Left ventricle myocardium inferior (tissue), 1 donor: ENCODE data around the gene SNRK. TPM values are rescaled to one million over a fixed set of nuclear protein-coding genes. Genes with fewer than 3 reads are reported as not detected.

Experiments used
- DNase-seq: peaks from one replicate; pipeline ENCODE4 v3.0.0-alpha.2; 2020
- H3K27ac ChIP-seq: fragments of 200-600 bp; replicated peaks from 2 replicates; pipeline ENCODE4 v1.8.0; 2021
- H3K27me3 ChIP-seq: fragments of 200-600 bp; 2 replicates; pipeline ENCODE4 v1.8.0; 2021; ENCODE audit warnings: low read depth
- H3K36me3 ChIP-seq: fragments of 200-600 bp; 2 replicates; pipeline ENCODE4 v1.8.0; 2021
- H3K4me1 ChIP-seq: fragments of 200-600 bp; 2 replicates; pipeline ENCODE4 v1.8.0; 2021
- H3K4me3 ChIP-seq: fragments of 200-600 bp; 2 replicates; pipeline ENCODE4 v1.8.0; 2021; ENCODE audit warnings: mild to moderate bottlenecking, moderate library complexity
- H3K9me3 ChIP-seq: fragments of 200-600 bp; replicated peaks from 2 replicates; pipeline ENCODE4 v1.8.0; 2021
- intact Hi-C: fragments of 100-400 bp; cut with micrococcal nuclease; formaldehyde crosslinking; loops from one replicate; pipeline ENCODE4 v1.11.0; 2022
- total RNA-seq: library from RNA; stranded (reverse); fragmentation: NEBNext Ultra II Directional; extraction: Animal tissue kit (Norgen Biotek cat#: 25700); gene quantifications from one replicate; pipeline ENCODE4 v1.2.1, GENCODE V29; 2021
- TF ChIP-seq, protein P1 (sequence below): fragments of 200-600 bp; IDR thresholded peaks from 2 replicates; pipeline ENCODE4 v1.8.0; 2021; ENCODE audit warnings: antibody characterized with exemption, mild to moderate bottlenecking, borderline replicate concordance
- donor health status: DM: no; HTN: yes; CAD: no; lungs with severe emphysema.

Gene SNRK
- total RNA-seq, 1 donor from 2014 or later = 23.1 TPM

DNA sequence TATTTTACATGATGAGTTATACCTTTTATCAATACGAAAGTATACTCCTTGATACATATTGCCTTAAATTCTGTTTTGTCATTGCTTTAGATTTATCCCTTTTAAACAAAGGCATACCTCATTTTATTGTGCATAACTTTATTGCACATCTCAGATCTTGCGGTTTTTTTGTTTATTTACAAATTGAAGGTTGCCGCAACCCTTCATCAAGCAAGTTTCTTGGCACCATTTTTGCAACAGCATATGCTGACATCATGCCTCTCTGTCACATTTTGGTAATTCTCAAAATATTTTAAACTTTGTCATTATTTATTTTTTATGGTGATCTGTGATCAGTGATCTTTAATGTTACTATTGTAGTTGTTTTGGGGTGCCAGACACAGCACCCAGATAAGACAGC, 20.9 kb downstream of the SNRK start:
- Histone ChIP-seq H3K4me3 (no peak overlapping the region), H3K9me3 (peaks cover 9% of the 10 kb centered on the region), H3K27me3 (no peaks in the 10 kb centered on the region), H3K4me1 (peaks cover 63% of the 10 kb centered on the region), H3K27ac (no peak overlapping the region), H3K36me3 (peaks cover 45% of the 10 kb centered on the region)
- no peak for DNase-seq
- intact Hi-C loops = no loop called here
- TF ChIP-seq, protein P1, sequence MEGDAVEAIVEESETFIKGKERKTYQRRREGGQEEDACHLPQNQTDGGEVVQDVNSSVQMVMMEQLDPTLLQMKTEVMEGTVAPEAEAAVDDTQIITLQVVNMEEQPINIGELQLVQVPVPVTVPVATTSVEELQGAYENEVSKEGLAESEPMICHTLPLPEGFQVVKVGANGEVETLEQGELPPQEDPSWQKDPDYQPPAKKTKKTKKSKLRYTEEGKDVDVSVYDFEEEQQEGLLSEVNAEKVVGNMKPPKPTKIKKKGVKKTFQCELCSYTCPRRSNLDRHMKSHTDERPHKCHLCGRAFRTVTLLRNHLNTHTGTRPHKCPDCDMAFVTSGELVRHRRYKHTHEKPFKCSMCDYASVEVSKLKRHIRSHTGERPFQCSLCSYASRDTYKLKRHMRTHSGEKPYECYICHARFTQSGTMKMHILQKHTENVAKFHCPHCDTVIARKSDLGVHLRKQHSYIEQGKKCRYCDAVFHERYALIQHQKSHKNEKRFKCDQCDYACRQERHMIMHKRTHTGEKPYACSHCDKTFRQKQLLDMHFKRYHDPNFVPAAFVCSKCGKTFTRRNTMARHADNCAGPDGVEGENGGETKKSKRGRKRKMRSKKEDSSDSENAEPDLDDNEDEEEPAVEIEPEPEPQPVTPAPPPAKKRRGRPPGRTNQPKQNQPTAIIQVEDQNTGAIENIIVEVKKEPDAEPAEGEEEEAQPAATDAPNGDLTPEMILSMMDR = no peak

DNA sequence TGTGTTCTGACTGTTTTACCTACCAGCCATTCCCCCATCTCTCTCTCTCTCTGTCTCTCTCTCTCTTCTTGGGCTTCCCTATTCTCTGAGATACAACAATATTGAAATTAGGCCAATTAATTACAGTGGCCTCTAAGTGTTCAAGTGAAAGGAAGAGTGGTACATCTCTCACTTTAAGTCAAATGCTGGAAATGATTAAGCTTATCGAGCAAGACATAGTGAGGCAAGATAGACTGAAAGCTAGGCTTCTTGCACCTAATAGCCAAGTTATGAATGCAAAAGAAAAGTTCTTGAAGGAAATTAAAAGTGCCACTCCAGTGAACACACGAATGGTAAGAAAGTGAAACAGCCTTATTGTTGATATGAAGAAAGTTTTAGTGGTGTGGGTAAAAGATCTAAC, 21.3 kb downstream of the SNRK start:
- Histone ChIP-seq H3K36me3 (peaks cover 50% of the 10 kb centered on the region), H3K27ac (no peak overlapping the region)

DNA sequence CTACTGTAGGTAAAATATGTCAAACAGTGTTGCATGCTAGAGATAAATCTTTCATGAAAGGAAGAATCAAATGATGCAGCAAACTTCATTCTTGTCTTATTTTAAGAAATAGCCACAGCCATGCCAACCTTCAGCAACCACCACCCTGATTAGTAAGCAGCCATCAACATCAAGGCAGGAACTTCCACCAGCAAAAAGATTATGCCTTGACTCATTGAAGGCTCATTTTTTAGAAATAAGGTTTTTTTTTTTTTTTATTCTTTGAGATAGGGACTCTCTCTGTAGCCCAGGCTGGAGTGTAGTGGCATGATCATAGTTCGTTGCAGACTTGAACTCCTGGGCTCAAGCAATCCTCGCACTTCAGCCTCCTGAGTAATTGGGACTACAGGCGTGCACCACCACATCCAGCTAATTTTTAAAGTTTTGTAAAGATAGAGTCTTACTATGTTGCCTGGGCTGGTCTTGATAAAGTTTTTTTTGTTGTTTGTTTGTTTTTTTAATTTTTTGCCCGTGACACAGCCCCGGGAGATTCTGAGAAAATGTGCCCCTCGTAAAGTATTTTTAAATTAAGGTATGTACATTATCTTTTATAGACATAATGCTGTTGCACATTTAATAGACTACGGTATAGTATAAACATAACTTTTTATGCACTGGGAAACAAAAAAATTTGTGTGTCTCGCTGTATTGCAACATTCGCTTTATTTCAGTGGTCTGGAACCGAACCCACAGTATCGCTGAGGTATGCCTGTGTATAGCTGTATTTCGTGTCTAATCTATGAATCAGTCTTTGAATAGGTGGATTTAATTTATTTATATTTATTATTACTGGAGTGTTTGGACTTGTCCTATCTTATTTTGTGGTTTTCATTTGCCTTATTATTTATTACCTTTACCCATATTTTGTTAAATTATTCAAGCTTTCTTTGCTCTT, 23.3 kb downstream of the SNRK start:
- peaks cover 41% of the 10 kb centered on the region for H3K36me3 ChIP-seq
- TF ChIP-seq, protein P1 = no peak
- intact Hi-C loops = no loop called here

More for the DNA sequence above, 21.3 kb downstream of the SNRK start:
- peaks cover 9% of the 10 kb centered on the region for H3K9me3 ChIP-seq
- TF ChIP-seq, protein P1 = no peak
- DNase-seq = no peak
- H3K4me1 ChIP-seq = peaks cover 59% of the 10 kb centered on the region
- intact Hi-C loops = no loop called here
- no peaks in the 10 kb centered on the region for H3K27me3 ChIP-seq
- no peak overlapping the region for H3K4me3 ChIP-seq

DNA sequence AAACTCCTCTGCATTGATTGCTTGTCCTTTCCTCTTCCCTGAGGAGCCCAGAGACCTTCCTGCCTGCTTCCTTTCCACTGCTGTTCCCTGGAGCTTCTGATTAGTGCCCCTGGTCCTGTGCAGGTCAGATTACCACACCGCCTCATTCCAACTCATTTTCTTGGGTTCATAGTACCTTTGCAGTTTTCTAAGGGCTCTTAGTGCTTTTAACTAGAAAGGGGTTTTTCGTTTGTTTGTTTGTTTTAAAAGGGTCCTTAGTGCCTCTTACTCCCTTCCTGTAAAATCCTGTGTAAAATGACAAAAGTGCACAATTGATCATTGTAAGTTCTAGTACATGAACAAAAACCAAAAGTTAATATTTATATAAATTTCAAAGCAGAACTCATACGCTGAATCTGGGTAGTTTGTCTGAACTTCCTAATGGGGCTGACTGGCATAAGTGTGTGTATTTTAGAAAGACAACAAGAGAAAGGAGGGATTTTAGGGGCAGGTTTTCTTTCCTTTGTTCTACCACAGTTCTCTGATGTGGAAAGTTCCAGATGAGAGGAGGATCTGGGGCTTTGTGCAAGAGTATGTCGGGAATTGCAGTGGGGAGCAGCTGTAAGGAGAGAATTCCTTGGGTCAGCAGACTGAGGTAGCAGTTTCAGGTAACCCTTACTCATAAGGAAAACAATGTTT, 30.6 kb downstream of the SNRK start:
- H3K4me1 ChIP-seq = peaks cover 83% of the 10 kb centered on the region
- intact Hi-C loops = no loop called here
- H3K4me3 ChIP-seq = peak overlapping the region; percentile 10
- H3K9me3 ChIP-seq = no peaks in the 10 kb centered on the region
- H3K27ac ChIP-seq = peak overlapping the region; percentile 78
- no peaks in the 10 kb centered on the region for H3K27me3 ChIP-seq
- H3K36me3 ChIP-seq = peaks cover 15% of the 10 kb centered on the region
- TF ChIP-seq, protein P1 = no peak
- no peak for DNase-seq

More for the DNA sequence above, 23.3 kb downstream of the SNRK start:
- no peak overlapping the region for H3K4me3 ChIP-seq
- H3K9me3 ChIP-seq = peaks cover 9% of the 10 kb centered on the region
- H3K4me1 ChIP-seq = peaks cover 54% of the 10 kb centered on the region
- H3K27ac ChIP-seq = no peak overlapping the region
- no peak for DNase-seq
- H3K27me3 ChIP-seq = no peaks in the 10 kb centered on the region

DNA sequence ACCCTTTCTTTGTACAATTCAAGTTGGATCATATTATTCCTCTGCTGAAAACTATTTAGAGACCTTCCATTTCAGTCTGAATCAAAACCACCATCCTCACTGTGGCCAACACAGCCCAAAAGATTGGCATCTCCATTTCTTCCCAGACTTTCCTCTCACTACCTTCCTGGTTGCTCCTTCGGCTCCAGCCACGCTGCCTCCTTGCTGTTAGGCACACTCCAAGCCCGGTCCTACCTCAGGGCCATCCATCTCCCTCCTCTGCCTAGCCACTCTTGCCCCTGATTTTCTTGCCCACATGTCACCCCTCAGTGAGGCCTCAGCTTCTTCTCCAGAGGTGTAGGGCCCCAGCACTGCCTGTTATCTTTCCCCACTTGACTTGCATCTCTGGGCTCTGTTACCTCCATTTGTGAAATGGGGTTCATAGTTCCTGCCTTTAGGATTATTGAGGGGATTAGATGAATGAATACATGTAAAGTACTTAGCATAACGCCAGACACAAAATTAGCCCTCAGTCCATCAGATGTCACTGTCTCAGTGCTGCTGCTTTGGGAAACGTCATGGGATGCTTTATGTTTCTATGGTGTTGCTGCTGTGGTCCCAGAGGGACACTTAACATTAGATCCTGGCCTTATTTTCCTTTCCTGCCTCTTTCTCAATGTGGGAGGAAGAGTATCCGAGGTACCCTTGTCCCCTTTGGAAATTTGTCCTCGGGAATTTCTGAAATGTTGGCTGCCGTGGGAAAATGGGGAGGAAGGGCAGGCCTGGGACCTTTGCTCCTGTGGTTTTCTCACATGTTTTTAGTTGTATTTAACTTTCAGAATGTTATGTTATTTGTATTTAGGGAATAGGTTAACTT, 31.3 kb downstream of the SNRK start:
- DNase-seq = no peak
- TF ChIP-seq, protein P1 = peak; percentile 16
- Histone ChIP-seq H3K9me3 (no peaks in the 10 kb centered on the region), H3K27ac (peak overlapping the region; percentile 78), H3K36me3 (peaks cover 7% of the 10 kb centered on the region), H3K4me3 (peak overlapping the region; percentile 10), H3K4me1 (peaks cover 88% of the 10 kb centered on the region), H3K27me3 (no peaks in the 10 kb centered on the region)
- intact Hi-C loops = no loop called here
